K562 (cell line): Measurements from ENCODE around the gene SLC4A9. TPM values are rescaled to one million over a fixed set of nuclear protein-coding genes. Genes with fewer than 3 reads are reported as not detected.

Source experiments
- ATAC-seq: fragments of 200-7000 bp; cut with Tn5 transposase; 3 replicates; pipeline ENCODE4 v1.9.1; 2020; ENCODE audit warnings: moderate library complexity
- BruUV-seq: library from RNA; stranded (reverse); fragments of 400-500 nt; replicated peaks from 2 replicates; lab custom pipeline; 2021; lab: Mats Ljungman, UMichigan
- CTCF ChIA-PET: fragments of 300-600 bp; formaldehyde crosslinking; extraction: SDS; loops from one replicate; lab custom pipeline; 2021; ENCODE audit warnings: low intra/inter-chr PET ratio; lab: Yijun Ruan, JAX
- POLR2A ChIA-PET: fragments of 300-600, 350-650 bp; sonication (Branson Sonifier 250); formaldehyde crosslinking; extraction: SDS; loops from one replicate; lab custom pipeline; 2021; ENCODE audit warnings: antibody characterized with exemption, inconsistent platforms; lab: Yijun Ruan, JAX
- DNase-seq, 4 experiments: peaks; one replicate each; pipeline versions ENCODE4 v3.0.0 to v3.0.0-alpha.2; 2011 to 2018; ENCODE audit warnings: low spot score in 3 of 4, mixed read lengths in 3 of 4; ENCODE audit errors: extremely low read depth in 1 of 4
- FAIRE-seq: peaks from 2 replicates; lab custom pipeline; 2011; peaks lifted over from hg19 to GRCh38; lab: Jason Lieb, UNC
- H2AFZ ChIP-seq: 2 replicates; pipeline ENCODE4 v1.6.0; 2011; ENCODE audit warnings: low read depth, low read length, control low read depth, inconsistent platforms
- H3K27ac ChIP-seq: fragments of 200-600 bp; 3 replicates; pipeline ENCODE4 v1.8.0; 2011; ENCODE audit warnings: low read depth, mild to moderate bottlenecking, control low read depth, inconsistent platforms, low read length, moderate library complexity, mixed read lengths; ENCODE audit errors: extremely low read depth
- H3K27me3 ChIP-seq, 2 experiments: fragments of 300-600 bp in 1 of 2; 2 replicates in 1 of 2; 3 replicates in 1 of 2; pipeline versions ENCODE4 v1.6.0 to v1.8.0; 2011; ENCODE audit warnings: inconsistent platforms in 2 of 2, low read length in 2 of 2, mild to moderate bottlenecking in 1 of 2, mixed read lengths in 1 of 2, moderate library complexity in 1 of 2; ENCODE audit not compliant: control insufficient read depth in 2 of 2, insufficient read depth in 2 of 2
- H3K36me3 ChIP-seq: fragments of 300-600 bp; 3 replicates; pipeline ENCODE4 v1.8.0; 2011; ENCODE audit warnings: mild to moderate bottlenecking, low read length, inconsistent platforms; ENCODE audit not compliant: control insufficient read depth, insufficient read depth
- H3K4me1 ChIP-seq, 2 experiments: fragments of 200-600 bp in 1 of 2; replicated peaks in 1 of 2; 2 replicates in 1 of 2; 3 replicates in 1 of 2; pipeline versions ENCODE4 v1.5.1 to v1.8.0; 2011; ENCODE audit warnings: inconsistent platforms in 2 of 2, low read length in 2 of 2, mild to moderate bottlenecking in 1 of 2, mixed read lengths in 1 of 2, moderate library complexity in 1 of 2; ENCODE audit not compliant: control insufficient read depth in 2 of 2, insufficient read depth in 2 of 2
- H3K4me2 ChIP-seq: 2 replicates; pipeline ENCODE4 v1.6.1; 2011; ENCODE audit warnings: low read length, control low read depth, inconsistent platforms, mixed read lengths; ENCODE audit not compliant: insufficient read depth
- H3K4me3 ChIP-seq: fragments of 200-600 bp; sonication (generic), shearing (Covaris generic); 2 replicates; pipeline ENCODE4 v1.5.1; 2016; ENCODE audit warnings: control low read depth, inconsistent platforms
- H3K79me2 ChIP-seq: fragments of 200-600 bp; 3 replicates; pipeline ENCODE4 v1.8.0; 2011; ENCODE audit warnings: low read length, inconsistent platforms; ENCODE audit not compliant: control insufficient read depth, insufficient read depth
- H3K9ac ChIP-seq, 2 experiments: 2 replicates each; pipeline versions ENCODE4 v1.6.0 to v1.6.1; 2011; ENCODE audit warnings: low read depth in 2 of 2, low read length in 2 of 2, control low read depth in 1 of 2, inconsistent platforms in 1 of 2, mild to moderate bottlenecking in 1 of 2, mixed read lengths in 1 of 2; ENCODE audit not compliant: insufficient read depth in 1 of 2
- H3K9me1 ChIP-seq: one replicate; pipeline ENCODE4 v1.6.0; 2011; ENCODE audit warnings: inconsistent platforms, mild to moderate bottlenecking, low read length, moderate library complexity; ENCODE audit not compliant: control insufficient read depth, insufficient read depth
- H3K9me3 ChIP-seq: replicated peaks from 2 replicates; pipeline ENCODE4 v1.5.1; 2011; ENCODE audit warnings: low read depth, low read length, inconsistent platforms; ENCODE audit not compliant: control insufficient read depth, insufficient read depth
- H4K20me1 ChIP-seq: replicated peaks from 2 replicates; pipeline ENCODE4 v1.6.1; 2011; ENCODE audit warnings: low read length, inconsistent platforms, mixed read lengths; ENCODE audit not compliant: control insufficient read depth, insufficient read depth
- NEUROD1 ChIP-seq: fragments of 150-350 bp; IDR thresholded peaks from 2 replicates; pipeline ENCODE4 v1.6.1; 2014; ENCODE audit warnings: borderline replicate concordance, low read length, low read depth; ENCODE audit not compliant: partially characterized antibody
- PHF20 ChIP-seq: fragments of 450-650 bp; IDR thresholded peaks from 2 replicates; pipeline ENCODE4 v1.6.1; 2018; ENCODE audit not compliant: partially characterized antibody
- STAG1 ChIP-seq: sonication (generic); formaldehyde crosslinking; IDR thresholded peaks from 2 replicates; pipeline ENCODE4 v1.5.0; 2020; ENCODE audit warnings: missing genetic modification reagents, borderline replicate concordance
- WGBS: fragments of 100-300 bp; shearing (Covaris generic); methylation state at CpG from one replicate; pipeline ENCODE4 v1.1.6; 2016; ENCODE audit warnings: low coverage, mixed read lengths; ENCODE audit not compliant: insufficient coverage; ENCODE audit errors: missing lambda C conversion rate; 5-methylcytosine and 5-hydroxymethylcytosine counted together
- in situ Hi-C: fragments of 300-500 bp; cut with MboI; formaldehyde crosslinking; loops from 4 replicates; pipeline ENCODE4 v1.15.0; 2018; ENCODE audit warnings: inconsistent platforms, mixed read lengths
- intact Hi-C: fragments of 100-400 bp; cut with micrococcal nuclease; formaldehyde crosslinking; loops from 2 replicates; pipeline ENCODE4 v1.14.2; 2022
- polyA plus RNA-seq, 8 experiments: library from polyadenylated mRNA; depleted of rRNA in 4 of 8; stranded (reverse) in 5 of 8; unstranded in 3 of 8; fragments of >200 nt; fragmentation: Nextera tagmentation in 2 of 8; fragmentation: Illumina TruSeq in 1 of 8; extraction: Ambion mirVana in 2 of 8; extraction: Trizol in 1 of 8; gene quantifications; 2 replicates each; pipeline versions ENCODE4 v1.2.1 to v1.2.3, GENCODE V29; 2011 to 2014; ENCODE audit warnings: inconsistent platforms in 1 of 8, missing spikeins in 1 of 8
- total RNA-seq, 7 experiments: library from RNA; depleted of rRNA in 6 of 7; stranded (reverse); fragments of >200 nt in 6 of 7; fragmentation: Illumina TruSeq in 2 of 7; extraction: Trizol in 2 of 7; gene quantifications; 2 replicates each; pipeline versions ENCODE4 v1.2.1 to v1.2.3, GENCODE V29; 2011 to 2021; ENCODE audit warnings: low replicate concordance in 1 of 7
- TF ChIP-seq, protein P1 (sequence below): fragments of 250-450 bp; sonication (Bioruptor Pico); IDR thresholded peaks from 2 replicates; pipeline ENCODE4 v1.4.0; 2020

Gene SLC4A9
- total and polyA plus RNA-seq, 9 of the 15 experiments (the other 6 are each of a cell fraction or from before 2014, with no cell fraction given) = 0.05 to 0.13 TPM; not detected in 7

DNA sequence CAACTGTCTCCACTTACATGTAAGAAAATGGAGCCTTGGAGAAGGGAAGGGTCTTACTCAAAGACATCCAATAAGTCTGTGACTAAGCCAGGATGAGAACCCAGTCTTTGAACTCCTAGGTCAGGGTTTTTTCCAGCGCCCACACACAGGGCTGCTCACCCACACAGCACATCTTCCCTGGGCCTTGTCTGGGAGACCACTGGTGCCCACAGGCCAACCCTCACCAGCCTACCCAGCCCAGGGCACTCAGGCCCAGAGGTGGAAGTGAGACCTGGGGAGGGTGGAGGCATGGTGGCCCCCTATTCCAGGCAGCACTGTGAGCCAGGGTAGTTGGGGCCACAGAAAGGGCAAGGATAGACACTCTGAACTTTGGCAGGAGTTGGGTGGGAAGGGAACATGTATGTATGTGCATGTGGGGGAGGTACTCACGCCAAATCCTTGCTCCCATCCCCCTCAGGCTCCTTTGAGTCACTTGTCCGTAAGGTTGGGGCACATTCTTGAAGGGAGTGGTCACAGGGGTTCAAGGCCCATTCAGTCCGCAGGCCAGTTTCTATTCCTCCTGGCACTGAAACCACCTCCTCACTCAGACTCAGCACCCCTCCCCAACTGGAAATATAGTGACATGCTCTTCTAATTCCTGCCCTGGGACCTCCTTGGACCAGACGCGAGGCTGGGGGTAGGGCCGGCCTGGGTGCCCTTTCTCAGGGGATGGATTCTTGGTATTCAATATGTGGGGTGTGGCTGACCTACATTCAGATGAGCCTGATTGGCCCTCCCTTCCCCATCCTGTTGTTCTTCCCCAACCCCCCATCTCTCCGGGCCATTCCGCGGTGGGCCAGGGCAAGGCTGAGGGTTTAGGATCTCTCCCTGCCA, 2.9 kb upstream of the SLC4A9 start:
- CTCF ChIA-PET = interaction anchor here (0.6 to 2.4 kb wide), 6 partner anchors 64 to 284 kb away, joined by 3 to 37 read pairs (median 4); no protein-coding TSS in a partner anchor
- Histone ChIP-seq H3K9ac (no peak overlapping the region), H3K27me3 (no peaks in the 10 kb centered on the region), H2AFZ (peak overlapping the region; percentile 62; the same call in 1 of the 2 replicates), H3K4me1 (peaks cover 0 to 12% of the 10 kb centered on the region in 2 experiments; a peak in 2 of 5 replicates), H3K36me3 (no peaks in the 10 kb centered on the region), H3K9me1 (no peaks in the 10 kb centered on the region), H3K9me3 (no peaks in the 10 kb centered on the region), H3K4me3 (no peak overlapping the region), H3K4me2 (peak overlapping the region; percentile 84; the same call in 1 of the 2 replicates), H3K27ac (no peak overlapping the region), H4K20me1 (no peaks in the 10 kb centered on the region; the same call in 1 of the 2 replicates), H3K79me2 (no peaks in the 10 kb centered on the region)
- WGBS = 13% methylated on average over 7 of the region's 10 CpGs
- no peak; the same call in 2 of the 3 replicates for ATAC-seq
- no peak for DNase-seq
- no peak for FAIRE-seq
- TF ChIP-seq STAG1 = no peak
- peak; percentile 21 for TF ChIP-seq PHF20
- intact Hi-C loops (loop anchor here (1.0 to 10.0 kb wide), 4 partner anchors 113 to 572 kb away; no protein-coding TSS in a partner anchor), in situ Hi-C loops (loop anchor here (5.0 to 10.0 kb wide), 2 partner anchors 115 to 192 kb away; no protein-coding TSS in a partner anchor)
- no TSS peak for BruUV-seq
- POLR2A ChIA-PET = no interaction called here

DNA sequence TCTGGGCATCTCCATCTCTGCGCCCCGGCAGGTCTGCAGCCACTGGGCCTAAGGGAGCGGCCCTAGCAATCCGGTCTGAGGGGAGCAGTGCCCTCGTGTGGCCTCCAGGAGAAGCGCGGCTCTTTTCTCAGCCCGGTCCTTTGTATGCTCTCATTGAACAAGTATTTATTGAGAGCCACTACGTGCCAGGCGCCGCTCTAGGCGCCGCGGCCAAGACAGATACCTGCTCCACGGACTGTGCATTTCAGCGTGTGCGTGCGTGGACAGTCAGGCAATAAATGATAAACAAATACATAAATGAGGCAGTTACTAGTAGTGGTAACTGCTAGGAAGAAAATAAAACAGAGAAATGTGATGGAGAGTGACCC, 2.3 kb upstream of the SLC4A9 start:
- intact Hi-C loops = loop anchor here (1.0 to 10.0 kb wide), 4 partner anchors 113 to 573 kb away; no protein-coding TSS in a partner anchor
- POLR2A ChIA-PET = interaction anchor here (2.4 kb wide), 1 partner anchor 113 kb away, joined by 12 read pairs; no protein-coding TSS in a partner anchor
- Histone ChIP-seq H3K4me1 (peaks cover 0 to 12% of the 10 kb centered on the region in 2 experiments; a peak in 2 of 5 replicates), H3K9ac (peak overlapping the region in 1 of 2 experiments; percentile 5; a peak in 1 of 4 replicates), H3K9me1 (no peaks in the 10 kb centered on the region), H3K9me3 (no peaks in the 10 kb centered on the region), H3K4me2 (peak overlapping the region; percentile 84), H2AFZ (peak overlapping the region; percentile 62), H3K4me3 (peak overlapping the region; percentile 20), H3K27me3 (no peaks in the 10 kb centered on the region), H3K79me2 (no peaks in the 10 kb centered on the region), H3K27ac (no peak overlapping the region), H3K36me3 (no peaks in the 10 kb centered on the region), H4K20me1 (no peaks in the 10 kb centered on the region; the same call in 1 of the 2 replicates)
- peak; percentile 81 to 85 (median 82) for DNase-seq
- peak; percentile 88 for FAIRE-seq
- CTCF ChIA-PET = interaction anchor here (0.6 to 2.4 kb wide), 8 partner anchors 64 to 363 kb away, joined by 3 to 37 read pairs (median 3); no protein-coding TSS in a partner anchor
- ATAC-seq = peak; percentile 97
- no TSS peak for BruUV-seq
- 0% methylated on average over 12 of the region's 18 CpGs for WGBS
- in situ Hi-C loops = loop anchor here (5.0 to 10.0 kb wide), 2 partner anchors 115 to 193 kb away; no protein-coding TSS in a partner anchor
- no peak for TF ChIP-seq NEUROD1
- TF ChIP-seq, protein P1, sequence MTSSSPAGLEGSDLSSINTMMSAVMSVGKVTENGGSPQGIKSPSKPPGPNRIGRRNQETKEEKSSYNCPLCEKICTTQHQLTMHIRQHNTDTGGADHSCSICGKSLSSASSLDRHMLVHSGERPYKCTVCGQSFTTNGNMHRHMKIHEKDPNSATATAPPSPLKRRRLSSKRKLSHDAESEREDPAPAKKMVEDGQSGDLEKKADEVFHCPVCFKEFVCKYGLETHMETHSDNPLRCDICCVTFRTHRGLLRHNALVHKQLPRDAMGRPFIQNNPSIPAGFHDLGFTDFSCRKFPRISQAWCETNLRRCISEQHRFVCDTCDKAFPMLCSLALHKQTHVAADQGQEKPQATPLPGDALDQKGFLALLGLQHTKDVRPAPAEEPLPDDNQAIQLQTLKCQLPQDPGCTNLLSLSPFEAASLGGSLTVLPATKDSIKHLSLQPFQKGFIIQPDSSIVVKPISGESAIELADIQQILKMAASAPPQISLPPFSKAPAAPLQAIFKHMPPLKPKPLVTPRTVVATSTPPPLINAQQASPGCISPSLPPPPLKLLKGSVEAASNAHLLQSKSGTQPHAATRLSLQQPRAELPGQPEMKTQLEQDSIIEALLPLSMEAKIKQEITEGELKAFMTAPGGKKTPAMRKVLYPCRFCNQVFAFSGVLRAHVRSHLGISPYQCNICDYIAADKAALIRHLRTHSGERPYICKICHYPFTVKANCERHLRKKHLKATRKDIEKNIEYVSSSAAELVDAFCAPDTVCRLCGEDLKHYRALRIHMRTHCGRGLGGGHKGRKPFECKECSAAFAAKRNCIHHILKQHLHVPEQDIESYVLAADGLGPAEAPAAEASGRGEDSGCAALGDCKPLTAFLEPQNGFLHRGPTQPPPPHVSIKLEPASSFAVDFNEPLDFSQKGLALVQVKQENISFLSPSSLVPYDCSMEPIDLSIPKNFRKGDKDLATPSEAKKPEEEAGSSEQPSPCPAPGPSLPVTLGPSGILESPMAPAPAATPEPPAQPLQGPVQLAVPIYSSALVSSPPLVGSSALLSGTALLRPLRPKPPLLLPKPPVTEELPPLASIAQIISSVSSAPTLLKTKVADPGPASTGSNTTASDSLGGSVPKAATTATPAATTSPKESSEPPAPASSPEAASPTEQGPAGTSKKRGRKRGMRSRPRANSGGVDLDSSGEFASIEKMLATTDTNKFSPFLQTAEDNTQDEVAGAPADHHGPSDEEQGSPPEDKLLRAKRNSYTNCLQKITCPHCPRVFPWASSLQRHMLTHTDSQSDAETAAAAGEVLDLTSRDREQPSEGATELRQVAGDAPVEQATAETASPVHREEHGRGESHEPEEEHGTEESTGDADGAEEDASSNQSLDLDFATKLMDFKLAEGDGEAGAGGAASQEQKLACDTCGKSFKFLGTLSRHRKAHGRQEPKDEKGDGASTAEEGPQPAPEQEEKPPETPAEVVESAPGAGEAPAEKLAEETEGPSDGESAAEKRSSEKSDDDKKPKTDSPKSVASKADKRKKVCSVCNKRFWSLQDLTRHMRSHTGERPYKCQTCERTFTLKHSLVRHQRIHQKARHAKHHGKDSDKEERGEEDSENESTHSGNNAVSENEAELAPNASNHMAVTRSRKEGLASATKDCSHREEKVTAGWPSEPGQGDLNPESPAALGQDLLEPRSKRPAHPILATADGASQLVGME (CRISPR knock-in tag) = no peak
